Activated CD4-positive, alpha-beta T cell treated with anti-CD3 and anti-CD28 coated beads, Interleukin-2, amount 10 ng/mL, durations not matched to agents 7 days and 5 days (primary cell): Measurements from ENCODE around the gene CELA3B. TPM values are rescaled to one million over a fixed set of nuclear protein-coding genes. Genes with fewer than 3 reads are reported as not detected.
"Not testable (repeated sequence)": the region's sequence is repeated elsewhere in the genome, so short reads cannot be mapped to it uniquely, and the experiment has no call there.

ENCODE experiments used
- CTCF ChIA-PET: fragments of 350-600 bp; sonication (Branson Sonifier 250); formaldehyde crosslinking; loops from one replicate; lab custom pipeline; 2021; ENCODE audit warnings: antibody characterized with exemption; lab: Charles Lee
- POLR2A ChIA-PET: fragments of 350-600 bp; sonication (Branson Sonifier 250); formaldehyde crosslinking; loops from one replicate; lab custom pipeline; 2021; ENCODE audit warnings: antibody characterized with exemption; lab: Charles Lee
- DNase-seq: peaks from one replicate; pipeline ENCODE4 v3.0.0-alpha.2; 2020
- H3K27ac Mint-ChIP-seq: one replicate; pipeline ENCODE4 v1.8.0; 2021; ENCODE audit warnings: mild to moderate bottlenecking, moderate library complexity, mixed read lengths
- H3K27me3 Mint-ChIP-seq: one replicate; pipeline ENCODE4 v1.8.0; 2021; ENCODE audit warnings: mixed read lengths
- H3K36me3 Mint-ChIP-seq: one replicate; pipeline ENCODE4 v1.8.0; 2021; ENCODE audit warnings: low read depth, mixed read lengths
- H3K4me1 Mint-ChIP-seq: one replicate; pipeline ENCODE4 v1.8.0; 2021; ENCODE audit warnings: mixed read lengths
- H3K4me3 Mint-ChIP-seq: one replicate; pipeline ENCODE4 v1.8.0; 2021; ENCODE audit warnings: mild to moderate bottlenecking, moderate library complexity, mixed read lengths
- H3K9me3 Mint-ChIP-seq: one replicate; pipeline ENCODE4 v1.8.0; 2021; ENCODE audit warnings: mixed read lengths
- total RNA-seq, 2 experiments: library from RNA; stranded (reverse); gene quantifications; one replicate each; pipeline ENCODE4 v1.2.3, GENCODE V29; 2021

Gene CELA3B
- total RNA-seq, 2 experiments from 2014 or later, result not detected

GRCh38 chr1:21937372-21938121 is 39.3 kb upstream of the CELA3B start:
- POLR2A ChIA-PET, result no interaction called here
- Mint-ChIP-seq H3K27me3 (peaks cover 24% of the 10 kb centered on the region), H3K36me3 (peaks cover 3% of the 10 kb centered on the region), H3K27ac (peak overlapping the region; percentile 39), H3K4me1 (peaks cover 11% of the 10 kb centered on the region), H3K9me3 (no peaks in the 10 kb centered on the region), H3K4me3 (peak overlapping the region; percentile 78)
- DNase-seq, result peak; percentile 54
- CTCF ChIA-PET, result no interaction called here

DNA sequence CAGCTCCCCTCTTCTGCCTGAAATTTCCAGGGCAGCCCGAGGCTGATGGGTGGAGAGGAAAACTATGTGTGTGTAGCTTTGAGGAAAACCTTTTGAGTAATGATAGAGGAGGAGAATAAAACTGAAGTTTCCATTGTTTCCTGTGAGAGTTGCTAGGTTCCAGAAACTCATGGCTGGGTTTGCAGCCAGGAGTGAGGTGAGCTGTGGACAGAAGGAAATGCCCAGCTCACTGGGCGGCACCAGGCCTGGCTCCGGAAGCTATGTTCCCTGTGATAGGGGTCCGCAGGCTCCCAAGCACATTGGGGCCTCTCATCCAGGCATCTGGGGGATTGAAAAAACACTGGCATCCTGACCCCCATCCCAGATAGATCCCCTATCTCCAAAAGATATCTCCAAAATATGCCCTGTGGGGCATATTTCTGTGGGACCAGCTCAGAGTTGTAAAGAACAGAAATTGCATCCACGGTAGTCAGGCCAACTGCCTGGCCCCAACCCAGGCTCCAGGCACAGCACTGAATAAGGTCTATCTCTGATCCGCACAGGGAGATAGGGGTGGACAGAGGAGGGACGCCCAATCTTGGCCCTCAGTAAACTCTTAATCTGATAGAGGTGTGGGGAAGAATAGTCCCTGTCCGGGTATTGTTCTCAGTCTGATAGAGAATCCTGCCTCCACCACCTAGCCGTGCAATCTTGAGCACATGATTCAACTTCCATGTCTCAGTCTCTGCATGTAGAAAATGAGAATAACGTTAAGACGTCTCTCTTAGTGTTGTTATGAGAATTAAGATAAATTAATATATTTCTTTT is 37.9 kb upstream of the CELA3B start:
- peaks cover 3% of the 10 kb centered on the region for H3K36me3 Mint-ChIP-seq
- CTCF ChIA-PET, result no interaction called here

DNA sequence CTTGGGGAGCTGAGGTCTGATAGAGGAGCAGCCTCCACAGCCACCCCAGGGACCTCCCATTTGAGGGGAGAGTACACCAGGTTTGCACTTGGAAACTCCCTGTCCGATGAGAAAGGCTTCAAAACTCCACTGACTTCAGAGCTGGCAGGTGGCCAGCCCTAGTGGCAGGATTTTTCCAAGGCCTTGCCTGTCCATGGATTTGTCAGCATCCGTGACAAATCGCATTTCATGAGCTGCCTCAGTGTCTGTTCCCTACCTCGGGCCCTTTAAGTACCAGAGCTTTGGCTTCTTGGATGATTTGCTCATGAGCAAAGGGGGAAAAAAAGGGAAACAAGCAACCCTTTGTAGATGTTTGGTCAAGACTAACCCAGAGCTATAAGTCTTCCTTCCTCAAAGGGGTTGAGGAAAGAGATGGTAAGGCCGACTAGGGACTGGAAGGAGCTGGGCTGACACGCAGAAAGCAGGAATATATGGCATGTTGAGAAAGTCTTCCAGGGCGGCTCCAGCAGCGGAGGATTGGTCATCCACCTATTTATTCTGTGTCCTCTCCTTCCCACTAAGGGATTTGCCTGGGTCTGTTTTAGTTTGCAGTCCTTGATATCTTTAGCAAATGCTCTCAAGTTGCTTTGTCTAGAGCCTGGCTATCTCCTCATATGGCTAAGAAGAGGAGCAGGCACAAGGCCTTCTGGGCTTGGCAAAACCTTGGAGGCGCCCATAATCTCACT is 37.0 kb upstream of the CELA3B start:
- peaks cover 6% of the 10 kb centered on the region for H3K4me1 Mint-ChIP-seq
- DNase-seq, result no peak
- peaks cover 3% of the 10 kb centered on the region for H3K36me3 Mint-ChIP-seq
- H3K4me3 Mint-ChIP-seq, result no peak overlapping the region
- ChIA-PET POLR2A (no interaction called here), CTCF (interaction anchor here (0.6 kb wide), 1 partner anchor 89 kb away, joined by 3 read pairs; no protein-coding TSS in a partner anchor)
- H3K27me3 Mint-ChIP-seq, result peaks cover 25% of the 10 kb centered on the region
- H3K27ac Mint-ChIP-seq, result no peak overlapping the region
- H3K9me3 Mint-ChIP-seq, result no peaks in the 10 kb centered on the region

More for the DNA sequence above, 37.9 kb upstream of the CELA3B start:
- POLR2A ChIA-PET, result no interaction called here
- peaks cover 10% of the 10 kb centered on the region for H3K4me1 Mint-ChIP-seq
- no peaks in the 10 kb centered on the region for H3K9me3 Mint-ChIP-seq
- DNase-seq, result no peak
- peaks cover 25% of the 10 kb centered on the region for H3K27me3 Mint-ChIP-seq
- no peak overlapping the region for H3K27ac Mint-ChIP-seq
- peak overlapping the region; percentile 78 for H3K4me3 Mint-ChIP-seq

GRCh38 chr1:21940492-21940891 is 36.3 kb upstream of the CELA3B start:
- no peak overlapping the region for H3K27ac Mint-ChIP-seq
- no peak overlapping the region for H3K4me3 Mint-ChIP-seq
- peaks cover 3% of the 10 kb centered on the region for H3K36me3 Mint-ChIP-seq
- POLR2A ChIA-PET, result no interaction called here
- CTCF ChIA-PET, result no interaction called here
- DNase-seq, result no peak
- H3K9me3 Mint-ChIP-seq, result no peaks in the 10 kb centered on the region
- peaks cover 6% of the 10 kb centered on the region for H3K4me1 Mint-ChIP-seq
- peaks cover 24% of the 10 kb centered on the region for H3K27me3 Mint-ChIP-seq

DNA sequence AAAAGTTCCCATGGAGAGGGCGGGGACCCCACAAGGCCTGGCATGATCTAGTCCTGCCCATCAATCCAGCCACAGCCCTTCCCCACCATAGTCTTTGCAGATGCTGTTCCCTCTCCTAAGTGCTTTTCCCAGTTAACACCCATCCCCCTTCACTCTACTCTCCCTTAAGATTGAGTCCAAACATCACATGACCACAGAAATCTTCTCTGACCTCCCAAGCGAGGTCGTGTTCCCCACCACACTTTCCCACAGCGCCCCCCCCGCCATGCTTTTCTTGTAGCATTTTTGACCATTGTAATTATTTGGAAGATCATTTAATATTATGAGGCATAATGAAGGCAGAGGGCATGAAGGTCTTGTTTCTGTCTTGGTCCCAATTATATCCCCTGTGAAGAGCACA is 35.5 kb upstream of the CELA3B start:
- POLR2A ChIA-PET, result no interaction called here
- H3K4me1 Mint-ChIP-seq, result peaks cover 6% of the 10 kb centered on the region

DNA sequence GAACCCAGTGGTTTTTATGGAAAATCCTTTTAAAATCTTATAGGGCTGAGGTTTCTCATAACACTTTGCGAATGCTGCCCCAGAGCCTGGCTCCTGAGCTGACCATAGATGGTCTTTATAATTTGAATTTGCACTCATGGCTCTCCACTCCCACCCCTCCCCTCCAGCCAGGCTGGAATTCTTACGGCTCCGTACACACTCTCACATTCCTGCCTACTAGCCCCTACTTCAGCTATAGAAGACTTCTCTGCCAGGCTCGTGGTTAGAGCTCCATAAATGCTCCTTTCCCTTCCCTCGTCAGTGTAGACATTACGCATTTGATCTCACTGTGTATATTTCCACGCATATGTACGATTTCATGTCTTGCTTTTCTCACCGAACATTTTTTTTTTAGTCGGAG is 34.4 kb upstream of the CELA3B start:
- peaks cover 15% of the 10 kb centered on the region for H3K27me3 Mint-ChIP-seq
- peaks cover 10% of the 10 kb centered on the region for H3K4me1 Mint-ChIP-seq
- no peaks in the 10 kb centered on the region for H3K9me3 Mint-ChIP-seq
- H3K36me3 Mint-ChIP-seq, result peaks cover 3% of the 10 kb centered on the region
- POLR2A ChIA-PET, result no interaction called here
- H3K4me3 Mint-ChIP-seq, result no peak overlapping the region
- DNase-seq, result no peak
- CTCF ChIA-PET, result interaction anchor here (0.5 to 1.0 kb wide), 2 partner anchors 42 to 129 kb away, joined by 3 to 4 read pairs; no protein-coding TSS in a partner anchor
- no peak overlapping the region for H3K27ac Mint-ChIP-seq

More for the DNA sequence above, 35.5 kb upstream of the CELA3B start:
- Mint-ChIP-seq H3K9me3 (no peaks in the 10 kb centered on the region), H3K36me3 (peaks cover 3% of the 10 kb centered on the region), H3K27me3 (peaks cover 18% of the 10 kb centered on the region), H3K27ac (no peak overlapping the region), H3K4me3 (no peak overlapping the region)
- DNase-seq, result no peak
- CTCF ChIA-PET, result no interaction called here

GRCh38 chr1:21942959-21943640 is 33.7 kb upstream of the CELA3B start:
- ChIA-PET POLR2A (interaction anchor here (0.6 kb wide), 1 partner anchor 30 kb away, joined by 4 read pairs; no protein-coding TSS in a partner anchor), CTCF (interaction anchor here (1.0 kb wide), 1 partner anchor 130 kb away, joined by 4 read pairs; no protein-coding TSS in a partner anchor)
- not testable (repeated sequence) for H3K36me3 Mint-ChIP-seq, H3K4me1 Mint-ChIP-seq, H3K9me3 Mint-ChIP-seq, H3K4me3 Mint-ChIP-seq, H3K27ac Mint-ChIP-seq, DNase-seq
- peaks cover 11% of the 10 kb centered on the region for H3K27me3 Mint-ChIP-seq

- Mint-ChIP-seq H3K9me3 (no peaks in the 10 kb centered on the region), H3K4me1 (peaks cover 3% of the 10 kb centered on the region), H3K4me3 (no peak overlapping the region), H3K27ac (no peak overlapping the region), H3K27me3 (peaks cover 7% of the 10 kb centered on the region), H3K36me3 (no peaks in the 10 kb centered on the region)
- POLR2A ChIA-PET, result no interaction called here
- CTCF ChIA-PET, result no interaction called here
- no peak for DNase-seq
These were observed 32.1 kb upstream of the CELA3B start for GRCh38 chr1:21944733-21945073.

DNA sequence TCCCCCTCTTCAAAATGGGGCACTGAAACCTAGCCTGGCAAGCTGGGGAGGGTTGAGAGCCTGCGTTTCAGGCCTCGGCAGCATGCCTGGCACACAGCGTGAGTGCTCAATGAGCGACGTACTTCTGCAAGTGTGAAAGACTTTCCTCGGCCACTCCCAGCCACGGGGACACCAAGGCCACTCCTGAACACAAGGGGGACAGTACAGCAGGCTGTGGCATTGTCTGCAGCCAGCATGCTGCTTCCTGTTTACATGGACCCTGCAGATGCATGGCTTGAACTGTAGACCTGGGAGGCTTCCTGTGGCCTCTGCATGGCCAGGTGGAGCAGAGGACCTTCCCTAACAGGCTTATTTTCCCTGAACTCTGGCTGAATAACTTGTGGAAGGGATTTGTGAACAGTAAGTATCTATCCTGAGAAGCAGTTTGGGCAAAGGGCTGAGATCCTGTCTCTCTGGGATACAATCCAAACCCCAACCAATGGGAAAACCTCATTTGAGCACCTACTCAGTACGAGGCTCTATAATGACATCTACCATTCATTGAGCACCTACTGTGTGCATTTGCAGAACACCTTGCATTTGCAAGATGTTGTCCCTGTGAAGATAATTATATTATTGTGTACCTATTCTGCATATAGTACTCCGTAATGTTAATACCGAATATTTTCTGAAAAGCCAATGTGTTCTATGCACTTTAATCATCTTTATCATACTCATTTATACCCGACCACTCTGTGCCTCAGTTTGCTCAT is 29.8 kb upstream of the CELA3B start:
- H3K4me3 Mint-ChIP-seq, result no peak overlapping the region
- no peak overlapping the region for H3K27ac Mint-ChIP-seq
- H3K36me3 Mint-ChIP-seq, result no peaks in the 10 kb centered on the region
- peaks cover 2% of the 10 kb centered on the region for H3K27me3 Mint-ChIP-seq
- no peak for DNase-seq
- H3K4me1 Mint-ChIP-seq, result peaks cover 3% of the 10 kb centered on the region
- POLR2A ChIA-PET, result no interaction called here
- no peaks in the 10 kb centered on the region for H3K9me3 Mint-ChIP-seq
- CTCF ChIA-PET, result no interaction called here

GRCh38 chr1:21950734-21951133 is 26.1 kb upstream of the CELA3B start:
- no peaks in the 10 kb centered on the region for H3K36me3 Mint-ChIP-seq
- DNase-seq, result no peak
- POLR2A ChIA-PET, result no interaction called here
- no peak overlapping the region for H3K4me3 Mint-ChIP-seq
- no peaks in the 10 kb centered on the region for H3K9me3 Mint-ChIP-seq
- CTCF ChIA-PET, result no interaction called here
- H3K27ac Mint-ChIP-seq, result no peak overlapping the region
- H3K27me3 Mint-ChIP-seq, result no peaks in the 10 kb centered on the region
- H3K4me1 Mint-ChIP-seq, result peaks cover 7% of the 10 kb centered on the region

DNA sequence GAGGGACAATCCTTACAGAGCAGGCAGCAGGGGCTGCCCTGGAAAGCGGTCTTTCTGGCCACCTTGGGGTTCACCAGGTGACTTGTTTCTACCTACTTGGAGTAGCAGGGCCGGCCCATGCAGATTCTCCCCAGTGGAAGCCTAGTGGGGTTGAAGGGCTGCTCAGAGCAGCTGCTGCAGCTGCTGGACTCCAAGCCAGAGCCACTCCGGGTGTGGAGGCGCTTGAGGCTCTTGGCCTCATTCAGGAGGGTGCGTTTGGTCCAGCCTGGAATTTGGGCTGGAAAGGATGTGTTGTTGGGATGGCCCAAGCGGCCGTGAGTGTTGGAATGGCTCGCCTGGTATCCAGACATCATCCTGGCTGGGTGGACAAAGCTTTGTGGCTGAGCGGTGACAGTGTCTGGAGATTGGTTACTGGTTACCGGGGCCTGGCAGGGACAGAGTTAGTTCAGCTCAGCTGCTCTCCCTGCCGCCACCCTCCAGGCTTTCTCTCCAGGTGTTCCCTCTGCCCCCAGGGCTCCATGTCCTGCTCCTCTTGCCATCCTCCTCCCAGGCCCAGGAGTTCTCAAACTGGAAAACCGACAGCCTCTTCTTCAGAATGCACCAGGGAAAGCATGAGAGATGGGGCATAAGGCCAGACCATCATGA is 25.5 kb upstream of the CELA3B start:
- no peaks in the 10 kb centered on the region for H3K36me3 Mint-ChIP-seq
- ChIA-PET POLR2A (no interaction called here), CTCF (no interaction called here)
- no peak overlapping the region for H3K27ac Mint-ChIP-seq
- H3K4me3 Mint-ChIP-seq, result no peak overlapping the region
- no peaks in the 10 kb centered on the region for H3K9me3 Mint-ChIP-seq
- peaks cover 13% of the 10 kb centered on the region for H3K4me1 Mint-ChIP-seq
- no peaks in the 10 kb centered on the region for H3K27me3 Mint-ChIP-seq
- no peak for DNase-seq
